SHP77 treated with DMSO at 0.1 percent for 48 hours (cell line): ENCODE measurements around the gene AQP5.

Experiments used
- DNase-seq: peaks from one replicate; lab custom pipeline; 2025; lab: John Stamatoyannopoulos, UW

AQP5 gene

DNA sequence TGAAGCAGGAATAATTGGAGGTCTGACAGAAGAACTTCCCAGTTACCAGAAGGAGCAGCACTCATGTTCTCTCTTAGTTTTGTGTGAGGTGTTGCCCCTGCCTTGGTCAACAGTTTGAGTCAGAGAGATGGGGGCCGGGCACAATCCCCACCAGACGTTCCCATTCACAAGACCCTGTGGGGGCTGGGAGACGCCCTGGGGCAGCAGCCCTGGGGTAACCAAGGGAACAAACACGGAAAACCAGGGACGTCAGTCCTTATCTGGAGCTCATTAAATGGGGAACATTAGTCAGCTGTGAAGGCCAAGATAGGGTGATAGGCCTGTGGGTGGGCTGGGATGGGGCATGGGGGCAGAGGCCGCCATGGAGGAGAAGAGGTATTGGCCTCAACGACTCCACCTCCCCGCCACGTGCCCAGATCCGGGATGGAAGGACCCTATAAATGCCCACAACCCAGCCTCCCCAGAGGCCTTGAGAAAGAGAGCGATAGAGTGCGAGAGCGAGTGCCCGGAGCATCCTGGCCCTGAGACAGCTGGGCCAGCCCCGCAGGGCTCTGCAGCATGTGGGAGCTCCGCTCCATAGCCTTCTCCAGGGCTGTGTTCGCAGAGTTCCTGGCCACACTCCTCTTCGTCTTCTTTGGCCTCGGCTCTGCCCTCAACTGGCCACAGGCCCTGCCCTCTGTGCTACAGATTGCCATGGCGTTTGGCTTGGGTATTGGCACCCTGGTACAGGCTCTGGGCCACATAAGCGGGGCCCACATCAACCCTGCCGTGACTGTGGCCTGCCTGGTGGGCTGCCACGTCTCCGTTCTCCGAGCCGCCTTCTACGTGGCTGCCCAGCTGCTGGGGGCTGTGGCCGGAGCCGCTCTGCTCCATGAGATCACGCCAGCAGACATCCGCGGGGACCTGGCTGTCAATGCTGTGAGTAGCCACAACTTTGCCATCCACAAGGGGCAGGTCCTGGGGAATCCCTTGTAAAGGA lies 11.1 kb upstream of the AQP5 start, which contains the start of gene AQP2:
Gene AQP2 (plus strand): TSS at position 465 of the 979 bp plus-strand sequence. CDS start 94 bp downstream, at position 559.
- DNase-seq: no peak

- DNase-seq: no peak
Observed at GRCh38 chr12:49951411-49952240, 10.0 kb upstream of the AQP5 start.

GRCh38 chr12:49952391-49953055 lies 9.1 kb upstream of the AQP5 start:
- DNase-seq: no peak

- DNase-seq: no peak
Observed at GRCh38 chr12:49953151-49953550, 8.5 kb upstream of the AQP5 start.

GRCh38 chr12:49953961-49954846 lies 7.5 kb upstream of the AQP5 start:
- DNase-seq: no peak

DNA sequence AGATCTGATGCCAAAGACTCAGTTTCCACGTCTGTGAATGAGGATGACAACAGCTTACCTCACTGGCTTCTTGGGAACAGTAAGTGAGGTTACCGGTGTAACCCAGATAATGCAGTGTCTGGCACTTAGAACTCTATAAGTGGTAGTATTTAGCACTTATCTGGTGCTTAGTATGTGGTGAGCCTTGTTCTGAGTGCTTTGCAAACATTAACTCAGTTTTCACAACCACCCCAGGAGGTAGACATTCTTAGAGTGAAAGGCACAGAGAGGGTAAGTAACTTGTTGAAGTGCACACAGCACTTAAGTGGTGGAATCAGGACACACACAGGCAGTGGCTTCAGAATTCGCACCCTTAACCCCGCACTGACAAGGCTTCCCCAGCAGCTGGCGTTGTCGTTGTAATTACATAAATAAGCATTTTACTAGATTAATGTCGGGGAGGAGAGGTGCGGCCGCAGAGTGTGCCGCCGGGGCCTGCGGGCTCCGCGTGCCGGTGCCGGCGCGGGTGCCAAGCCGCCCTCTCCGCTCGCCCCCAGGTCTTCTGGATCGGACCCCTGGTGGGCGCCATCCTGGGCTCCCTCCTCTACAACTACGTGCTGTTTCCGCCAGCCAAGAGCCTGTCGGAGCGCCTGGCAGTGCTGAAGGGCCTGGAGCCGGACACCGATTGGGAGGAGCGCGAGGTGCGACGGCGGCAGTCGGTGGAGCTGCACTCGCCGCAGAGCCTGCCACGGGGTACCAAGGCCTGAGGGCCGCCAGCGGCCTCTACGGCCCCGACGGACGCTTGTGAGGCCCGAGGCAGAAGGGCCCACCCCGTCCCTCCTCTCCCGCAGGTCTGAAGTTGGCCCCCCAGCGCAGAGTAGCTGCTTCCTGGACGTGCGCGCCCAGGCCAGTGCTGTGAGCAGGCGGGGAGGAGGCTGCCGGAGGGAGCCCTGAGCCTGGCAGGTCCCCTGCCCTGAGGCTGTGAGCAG lies 6.5 kb upstream of the AQP5 start:
- no peak for DNase-seq

DNA sequence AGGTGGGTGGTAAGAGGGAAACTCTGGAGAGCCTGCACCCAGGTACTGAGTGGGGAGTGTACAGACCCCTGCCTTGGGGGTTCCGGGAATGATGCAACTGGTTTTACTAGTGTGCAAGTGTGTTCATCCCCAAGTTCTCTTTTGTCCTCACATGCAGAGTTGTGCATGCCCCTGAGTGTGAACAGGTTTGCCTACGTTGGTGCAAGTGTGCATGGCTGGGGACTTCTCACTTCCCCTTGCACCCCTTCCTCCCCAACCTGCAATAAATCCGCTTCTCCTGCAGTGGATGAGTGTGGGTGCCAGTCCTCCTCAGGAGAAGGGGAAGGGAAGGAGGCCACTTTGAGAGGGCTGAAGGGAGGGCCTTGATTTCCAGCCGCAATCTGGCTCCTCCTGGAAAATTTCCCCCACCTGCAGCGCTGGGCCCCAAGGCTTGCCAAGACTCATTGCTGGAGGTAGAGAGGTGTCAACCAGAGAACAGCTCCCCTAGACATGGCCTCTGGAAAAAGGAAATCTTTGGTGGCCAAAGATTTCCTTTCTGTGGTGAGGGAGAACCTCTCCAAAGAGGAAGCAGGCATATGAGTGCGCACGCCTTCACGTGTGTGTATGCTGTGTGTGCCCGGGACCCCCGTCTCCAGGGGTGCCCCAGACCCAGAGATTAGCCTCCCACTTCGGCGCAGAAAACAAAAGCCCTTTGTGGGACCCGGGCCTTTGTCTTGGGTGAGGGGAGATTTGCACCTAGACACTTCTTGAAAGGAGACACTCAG lies 5.6 kb upstream of the AQP5 start:
- no peak for DNase-seq

GRCh38 chr12:49956663-49957569 lies 4.8 kb upstream of the AQP5 start:
- no peak for DNase-seq

GRCh38 chr12:49957570-49957967 lies 4.1 kb upstream of the AQP5 start:
- DNase-seq: no peak

DNA sequence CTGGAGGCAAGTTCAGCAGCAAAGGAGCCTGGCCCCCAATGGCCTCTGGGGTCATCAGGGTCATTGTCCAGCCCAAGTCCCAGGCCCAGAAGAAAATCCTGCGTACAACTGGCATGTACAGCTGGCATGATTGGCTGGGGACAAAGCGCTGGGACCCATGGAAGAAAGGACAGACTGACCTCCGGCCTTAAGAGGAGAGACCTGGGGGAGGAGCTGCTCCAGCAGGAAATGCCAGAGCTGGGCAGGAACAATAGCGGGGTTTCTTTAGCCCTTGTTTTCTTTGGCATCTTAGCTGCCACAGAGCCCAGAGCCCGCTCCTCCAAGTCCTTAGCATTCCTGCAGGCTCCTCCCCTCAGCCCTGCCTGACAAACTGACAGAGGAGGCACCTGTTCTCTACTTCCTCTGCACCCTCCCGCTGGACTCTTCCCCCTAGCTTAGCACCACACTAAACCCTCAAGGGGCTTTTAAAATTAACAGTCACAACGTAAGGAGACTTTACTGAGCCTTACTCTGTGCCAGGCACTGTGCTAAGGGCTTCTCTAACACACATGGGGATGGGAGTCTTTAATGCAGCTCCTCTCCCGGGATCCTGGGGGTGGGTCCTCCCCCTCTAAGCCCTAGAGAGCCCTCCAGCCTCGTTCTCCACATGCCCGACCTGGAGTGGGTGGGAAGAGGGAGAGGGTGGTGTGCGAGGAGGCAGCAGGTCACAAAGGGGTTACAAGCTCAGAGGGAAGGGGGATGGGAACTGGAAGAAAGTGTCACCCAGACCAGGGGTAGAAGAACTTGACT lies 1.8 kb upstream of the AQP5 start:
- no peak for DNase-seq

GRCh38 chr12:49960474-49961110 lies 1.1 kb upstream of the AQP5 start:
- no peak for DNase-seq

DNA sequence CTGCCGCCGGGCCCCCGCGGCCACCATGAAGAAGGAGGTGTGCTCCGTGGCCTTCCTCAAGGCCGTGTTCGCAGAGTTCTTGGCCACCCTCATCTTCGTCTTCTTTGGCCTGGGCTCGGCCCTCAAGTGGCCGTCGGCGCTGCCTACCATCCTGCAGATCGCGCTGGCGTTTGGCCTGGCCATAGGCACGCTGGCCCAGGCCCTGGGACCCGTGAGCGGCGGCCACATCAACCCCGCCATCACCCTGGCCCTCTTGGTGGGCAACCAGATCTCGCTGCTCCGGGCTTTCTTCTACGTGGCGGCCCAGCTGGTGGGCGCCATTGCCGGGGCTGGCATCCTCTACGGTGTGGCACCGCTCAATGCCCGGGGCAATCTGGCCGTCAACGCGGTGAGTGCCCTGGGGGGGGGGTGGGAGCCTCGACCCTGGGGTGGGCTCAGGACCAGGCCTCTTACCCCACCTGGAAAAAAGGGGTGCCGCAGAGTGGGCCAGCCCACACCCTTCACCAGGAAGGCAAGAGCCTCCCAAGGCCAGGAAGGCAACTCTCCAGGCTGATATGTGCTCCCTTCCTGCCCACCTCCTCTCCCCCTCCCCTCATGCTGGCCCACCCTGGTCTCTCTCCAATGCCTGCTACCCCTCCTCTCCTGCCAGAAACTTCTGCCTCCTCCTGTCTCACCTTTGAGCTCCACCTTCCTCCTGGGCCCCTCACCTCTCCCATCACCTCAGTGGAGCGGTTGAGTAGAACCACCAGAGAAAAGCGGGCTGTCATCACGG lies 507 bp downstream of the AQP5 start:
- DNase-seq: no peak

DNA sequence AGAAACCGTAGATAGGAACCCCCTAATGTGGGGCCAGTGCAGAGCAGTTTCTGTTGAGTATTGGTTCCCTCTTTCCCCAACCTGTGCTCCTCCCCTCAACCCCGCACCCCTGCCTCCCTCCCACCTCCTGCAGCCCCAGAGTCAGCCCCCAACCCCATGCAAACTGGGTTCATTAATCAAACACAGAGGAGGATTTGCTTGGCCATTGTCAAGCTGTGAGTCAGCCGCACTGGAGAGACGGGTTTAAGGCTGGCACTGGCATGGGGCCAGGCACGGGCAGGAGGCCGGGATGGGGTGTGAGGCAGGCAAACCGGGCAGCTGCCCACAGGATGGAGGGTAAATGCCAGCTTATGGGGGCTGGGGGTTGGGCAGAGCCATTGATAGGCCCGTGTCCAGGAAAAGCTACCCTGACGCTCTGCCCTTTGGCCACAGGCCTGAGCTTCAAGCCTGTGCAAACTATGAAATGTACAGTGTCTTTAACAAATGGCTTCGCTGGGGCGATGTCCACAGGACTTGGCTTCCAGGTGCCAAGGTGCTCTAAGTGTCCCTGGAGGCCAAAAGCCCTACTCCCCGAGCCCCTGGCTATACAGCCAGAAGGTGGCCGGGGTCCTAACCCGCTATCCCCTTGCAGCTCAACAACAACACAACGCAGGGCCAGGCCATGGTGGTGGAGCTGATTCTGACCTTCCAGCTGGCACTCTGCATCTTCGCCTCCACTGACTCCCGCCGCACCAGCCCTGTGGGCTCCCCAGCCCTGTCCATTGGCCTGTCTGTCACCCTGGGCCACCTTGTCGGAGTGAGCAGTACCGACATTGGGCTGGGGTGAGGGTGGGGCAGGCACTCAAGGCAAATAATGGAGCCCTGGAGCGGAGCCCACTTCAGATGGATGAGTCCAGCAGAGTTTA lies 1.4 kb downstream of the AQP5 start:
- peak; percentile 36 for DNase-seq

GRCh38 chr12:49963976-49964815 lies 2.5 kb downstream of the AQP5 start:
- DNase-seq: no peak
